HEK293 (cell line): ENCODE data around the gene TNNC2.

Source experiments
- CTCF ChIA-PET: fragments of 350-600 bp; formaldehyde crosslinking; extraction: SDS; loops from one replicate; lab custom pipeline; 2021; ENCODE audit warnings: antibody characterized with exemption; lab: Yijun Ruan, JAX
- POLR2A ChIA-PET: fragments of 300-600 bp; formaldehyde crosslinking; extraction: SDS; loops from one replicate; lab custom pipeline; 2020; ENCODE audit warnings: antibody characterized with exemption, inconsistent platforms; lab: Yijun Ruan, JAX
- H3K27ac ChIP-seq: fragments of 200-500 bp; sonication (Bioruptor generic); 2 replicates; pipeline ENCODE4 v1.5.1; 2014; ENCODE audit warnings: low read depth, low read length, control low read depth, inconsistent platforms; ENCODE audit errors: extremely low read depth
- H3K36me3 ChIP-seq, 2 experiments: fragments of 200-500 bp in 1 of 2; sonication (Bioruptor generic) in 1 of 2; 1 replicate in 1 of 2; 2 replicates in 1 of 2; pipeline ENCODE4 v1.5.1; 2014 to 2017; ENCODE audit warnings: inconsistent platforms in 2 of 2, low read length in 2 of 2; ENCODE audit not compliant: control insufficient read depth in 2 of 2, insufficient read depth in 1 of 2
- H3K4me1 ChIP-seq: fragments of 200-500 bp; sonication (Bioruptor generic); 2 replicates; pipeline ENCODE4 v1.5.1; 2014; ENCODE audit warnings: mild to moderate bottlenecking, low read length, inconsistent platforms; ENCODE audit not compliant: control insufficient read depth, insufficient read depth
- H3K4me3 ChIP-seq: 2 replicates; pipeline ENCODE4 v1.5.1; 2011; ENCODE audit warnings: low read depth, mild to moderate bottlenecking, control low read depth, low read length, moderate library complexity
- H3K9me3 ChIP-seq: fragments of 200-500 bp; sonication (Bioruptor generic); 2 replicates; pipeline ENCODE4 v1.5.1; 2014; ENCODE audit warnings: low read depth, low read length, inconsistent platforms; ENCODE audit not compliant: control insufficient read depth, insufficient read depth
- GLIS1 ChIP-seq: fragments of 450-650 bp; formaldehyde crosslinking; IDR thresholded peaks from 2 replicates; pipeline ENCODE4 v1.5.1; 2016; ENCODE audit warnings: missing biosample characterization, missing genetic modification characterization
- KLF8 ChIP-seq: fragments of 450-650 bp; formaldehyde crosslinking; IDR thresholded peaks from 2 replicates; pipeline ENCODE4 v1.5.1; 2016; ENCODE audit warnings: missing biosample characterization, missing genetic modification characterization
- MZF1 ChIP-seq: fragments of 450-650 bp; formaldehyde crosslinking; IDR thresholded peaks from 2 replicates; pipeline ENCODE4 v1.5.1; 2017; ENCODE audit warnings: missing biosample characterization, missing genetic modification characterization, borderline replicate concordance
- SCRT2 ChIP-seq: fragments of 450-650 bp; formaldehyde crosslinking; IDR thresholded peaks from 2 replicates; pipeline ENCODE4 v1.5.1; 2016; ENCODE audit warnings: missing biosample characterization, missing genetic modification characterization
- SP7 ChIP-seq: fragments of 450-650 bp; formaldehyde crosslinking; IDR thresholded peaks from 2 replicates; pipeline ENCODE4 v1.5.1; 2016; ENCODE audit warnings: missing biosample characterization, missing genetic modification characterization
- TCF7L2 ChIP-seq: IDR thresholded peaks from 2 replicates; pipeline ENCODE4 v1.6.1; 2011; ENCODE audit warnings: low read depth, mild to moderate bottlenecking, inconsistent platforms, low read length, moderate library complexity, borderline replicate concordance
- YY1 ChIP-seq: fragments of 450-650 bp; formaldehyde crosslinking; IDR thresholded peaks from 2 replicates; pipeline ENCODE4 v1.5.1; 2018; ENCODE audit warnings: missing biosample characterization, missing genetic modification characterization
- ZBTB20 ChIP-seq: fragments of 450-650 bp; formaldehyde crosslinking; IDR thresholded peaks from 2 replicates; pipeline ENCODE4 v1.5.1; 2016; ENCODE audit warnings: missing biosample characterization, missing genetic modification characterization
- ZNF133 ChIP-seq: fragments of 450-650 bp; formaldehyde crosslinking; IDR thresholded peaks from 2 replicates; pipeline ENCODE4 v1.5.1; 2016; ENCODE audit warnings: missing biosample characterization, missing genetic modification characterization
- ZNF140 ChIP-seq: fragments of 450-650 bp; formaldehyde crosslinking; IDR thresholded peaks from 2 replicates; pipeline ENCODE4 v1.5.1; 2016; ENCODE audit warnings: missing biosample characterization, missing genetic modification characterization
- ZNF202 ChIP-seq: fragments of 450-650 bp; formaldehyde crosslinking; IDR thresholded peaks from 2 replicates; pipeline ENCODE4 v1.5.1; 2016; ENCODE audit warnings: missing biosample characterization, missing genetic modification characterization, borderline replicate concordance
- ZNF248 ChIP-seq: fragments of 450-650 bp; formaldehyde crosslinking; IDR thresholded peaks from 2 replicates; pipeline ENCODE4 v1.5.1; 2017; ENCODE audit warnings: missing biosample characterization, missing genetic modification characterization
- ZNF341 ChIP-seq: fragments of 450-650 bp; formaldehyde crosslinking; IDR thresholded peaks from 2 replicates; pipeline ENCODE4; 2016; ENCODE audit warnings: low read depth, missing biosample characterization, missing genetic modification characterization
- ZNF433 ChIP-seq: fragments of 450-650 bp; formaldehyde crosslinking; IDR thresholded peaks from 2 replicates; pipeline ENCODE4 v1.5.1; 2016; ENCODE audit warnings: missing biosample characterization, missing genetic modification characterization, low read depth
- ZNF514 ChIP-seq: fragments of 450-650 bp; formaldehyde crosslinking; IDR thresholded peaks from 2 replicates; pipeline ENCODE4 v1.5.1; 2016; ENCODE audit warnings: missing biosample characterization, missing genetic modification characterization
- ZNF544 ChIP-seq: fragments of 450-650 bp; formaldehyde crosslinking; IDR thresholded peaks from 2 replicates; pipeline ENCODE4 v1.5.0; 2017; ENCODE audit warnings: missing biosample characterization, missing genetic modification characterization
- ZNF561 ChIP-seq: fragments of 450-650 bp; IDR thresholded peaks from 2 replicates; pipeline ENCODE4 v1.5.1; 2018; ENCODE audit warnings: missing biosample characterization, missing genetic modification characterization, borderline replicate concordance
- ZNF629 ChIP-seq: fragments of 450-650 bp; formaldehyde crosslinking; IDR thresholded peaks from 2 replicates; pipeline ENCODE4 v1.5.1; 2017; ENCODE audit warnings: missing biosample characterization, missing genetic modification characterization
- ZXDB ChIP-seq: fragments of 450-650 bp; formaldehyde crosslinking; IDR thresholded peaks from 2 replicates; pipeline ENCODE4 v1.5.1; 2016; ENCODE audit warnings: missing biosample characterization, missing genetic modification characterization
- TF ChIP-seq, protein P1 (sequence below): fragments of 450-650 bp; formaldehyde crosslinking; IDR thresholded peaks from 2 replicates; pipeline ENCODE4 v1.5.1; 2016; ENCODE audit warnings: missing biosample characterization, missing genetic modification characterization, low read depth
- TF ChIP-seq, protein P2 (sequence below): fragments of 450-650 bp; formaldehyde crosslinking; IDR thresholded peaks from 2 replicates; pipeline ENCODE4 v1.5.1; 2016; ENCODE audit warnings: missing biosample characterization, missing genetic modification characterization
- TF ChIP-seq, protein P3 (sequence below): fragments of 450-650 bp; formaldehyde crosslinking; IDR thresholded peaks from 2 replicates; pipeline ENCODE4 v1.5.1; 2017; ENCODE audit warnings: missing biosample characterization, missing genetic modification characterization
- TF ChIP-seq, protein P4 (sequence below): fragments of 450-650 bp; formaldehyde crosslinking; IDR thresholded peaks from 2 replicates; pipeline ENCODE4 v1.5.1; 2016; ENCODE audit warnings: missing biosample characterization, missing genetic modification characterization

The TNNC2 gene

DNA sequence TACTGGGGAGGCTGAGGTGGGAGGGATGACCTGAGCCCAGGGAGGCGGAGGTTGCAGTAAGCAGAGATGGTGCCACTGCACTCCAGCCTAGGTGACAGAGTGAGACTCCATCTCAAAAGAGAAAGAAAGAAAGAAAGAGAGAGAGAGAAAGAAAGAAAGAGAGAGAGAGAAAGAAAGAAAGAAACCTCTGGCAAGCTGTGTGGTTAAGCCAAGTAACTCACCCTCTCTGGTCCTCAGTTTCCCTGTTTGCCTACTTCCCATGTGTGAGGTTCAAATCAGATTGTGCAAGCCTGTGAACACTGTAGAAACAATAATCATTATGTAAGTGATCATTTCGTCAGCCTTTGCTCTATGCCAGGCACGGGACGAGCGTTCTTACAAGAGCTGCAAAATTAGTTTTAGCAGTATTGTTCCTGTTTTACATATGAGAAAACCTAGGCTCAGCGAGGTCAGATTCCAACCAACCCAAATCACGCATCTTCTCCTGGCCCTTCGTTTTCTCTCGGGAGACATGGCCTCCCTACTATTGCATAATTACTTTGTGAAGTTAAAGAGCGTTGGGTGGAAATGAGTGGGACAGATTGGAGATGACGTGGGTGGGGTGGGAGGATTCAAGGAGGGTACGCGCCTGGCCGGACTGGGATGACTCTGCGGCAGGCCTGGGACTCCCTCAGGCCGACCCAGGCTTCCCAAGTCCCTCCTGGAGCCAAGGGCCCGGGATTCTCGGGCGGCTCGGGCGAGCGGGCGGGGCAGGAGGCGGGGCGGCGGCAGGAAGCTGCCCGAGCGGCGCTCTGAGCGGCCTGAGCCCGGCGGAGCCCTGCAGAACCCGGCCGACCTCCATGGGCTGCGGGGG is 6.1 kb upstream of the TNNC2 start, which contains the start of gene SNX21 (continued):
- TF ChIP-seq TCF7L2 (no peak), ZBTB20 (peak; percentile 76; the same call in 1 of the 2 replicates), MZF1 (tag by site-specific recombination) (no peak), SCRT2 (tag by site-specific recombination) (no peak), YY1 (tag by site-specific recombination) (no peak), ZNF248 (tag by site-specific recombination) (no peak), ZNF202 (no peak), ZXDB (tag by site-specific recombination) (peak; percentile 34; the same call in 1 of the 2 replicates), ZNF140 (tag by site-specific recombination) (no peak), ZNF561 (no peak), KLF8 (no peak), ZNF629 (peak; percentile 59), SP7 (tag by site-specific recombination) (0 out of 2 replicates have a peak, but pooled peaks have one; percentile 16), ZNF514 (tag by site-specific recombination) (no peak), ZNF341 (tag by site-specific recombination) (no peak)
- TF ChIP-seq, protein P1, sequence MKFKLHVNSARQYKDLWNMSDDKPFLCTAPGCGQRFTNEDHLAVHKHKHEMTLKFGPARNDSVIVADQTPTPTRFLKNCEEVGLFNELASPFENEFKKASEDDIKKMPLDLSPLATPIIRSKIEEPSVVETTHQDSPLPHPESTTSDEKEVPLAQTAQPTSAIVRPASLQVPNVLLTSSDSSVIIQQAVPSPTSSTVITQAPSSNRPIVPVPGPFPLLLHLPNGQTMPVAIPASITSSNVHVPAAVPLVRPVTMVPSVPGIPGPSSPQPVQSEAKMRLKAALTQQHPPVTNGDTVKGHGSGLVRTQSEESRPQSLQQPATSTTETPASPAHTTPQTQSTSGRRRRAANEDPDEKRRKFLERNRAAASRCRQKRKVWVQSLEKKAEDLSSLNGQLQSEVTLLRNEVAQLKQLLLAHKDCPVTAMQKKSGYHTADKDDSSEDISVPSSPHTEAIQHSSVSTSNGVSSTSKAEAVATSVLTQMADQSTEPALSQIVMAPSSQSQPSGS = peak; percentile 81
- TF ChIP-seq, protein P2, sequence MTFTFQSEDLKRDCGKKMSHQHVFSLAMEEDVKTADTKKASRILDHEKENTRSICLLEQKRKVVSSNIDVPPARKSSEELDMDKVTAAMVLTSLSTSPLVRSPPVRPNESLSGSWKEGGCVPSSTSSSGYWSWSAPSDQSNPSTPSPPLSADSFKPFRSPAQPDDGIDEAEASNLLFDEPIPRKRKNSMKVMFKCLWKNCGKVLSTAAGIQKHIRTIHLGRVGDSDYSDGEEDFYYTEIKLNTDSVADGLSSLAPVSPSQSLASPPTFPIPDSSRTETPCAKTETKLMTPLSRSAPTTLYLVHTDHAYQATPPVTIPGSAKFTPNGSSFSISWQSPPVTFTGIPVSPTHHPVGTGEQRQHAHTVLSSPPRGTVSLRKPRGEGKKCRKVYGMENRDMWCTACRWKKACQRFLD (tag by site-specific recombination) = no peak
- TF ChIP-seq, protein P3, sequence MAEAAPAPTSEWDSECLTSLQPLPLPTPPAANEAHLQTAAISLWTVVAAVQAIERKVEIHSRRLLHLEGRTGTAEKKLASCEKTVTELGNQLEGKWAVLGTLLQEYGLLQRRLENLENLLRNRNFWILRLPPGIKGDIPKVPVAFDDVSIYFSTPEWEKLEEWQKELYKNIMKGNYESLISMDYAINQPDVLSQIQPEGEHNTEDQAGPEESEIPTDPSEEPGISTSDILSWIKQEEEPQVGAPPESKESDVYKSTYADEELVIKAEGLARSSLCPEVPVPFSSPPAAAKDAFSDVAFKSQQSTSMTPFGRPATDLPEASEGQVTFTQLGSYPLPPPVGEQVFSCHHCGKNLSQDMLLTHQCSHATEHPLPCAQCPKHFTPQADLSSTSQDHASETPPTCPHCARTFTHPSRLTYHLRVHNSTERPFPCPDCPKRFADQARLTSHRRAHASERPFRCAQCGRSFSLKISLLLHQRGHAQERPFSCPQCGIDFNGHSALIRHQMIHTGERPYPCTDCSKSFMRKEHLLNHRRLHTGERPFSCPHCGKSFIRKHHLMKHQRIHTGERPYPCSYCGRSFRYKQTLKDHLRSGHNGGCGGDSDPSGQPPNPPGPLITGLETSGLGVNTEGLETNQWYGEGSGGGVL (tag by site-specific recombination) = no peak; the same call in 1 of the 2 replicates

DNA sequence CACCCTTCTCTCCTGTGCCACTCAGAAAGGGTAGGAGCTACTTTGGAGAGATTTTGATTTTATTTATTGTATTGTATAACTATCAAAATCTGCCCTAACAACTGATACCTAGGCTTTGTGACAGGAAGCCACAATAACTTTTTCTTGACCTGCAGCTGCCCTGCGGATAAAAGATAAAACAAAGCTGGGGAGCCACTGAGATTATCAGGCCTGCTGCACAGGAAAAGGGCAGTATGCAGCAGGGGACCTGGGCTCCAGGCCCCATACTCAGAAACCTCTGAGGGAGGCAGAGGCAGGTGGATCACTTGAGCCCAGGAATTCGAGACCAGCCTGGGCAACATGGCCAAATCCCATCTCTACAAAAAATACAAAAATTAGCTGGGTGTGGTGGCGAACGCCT is 5.5 kb upstream of the TNNC2 start:
- Histone ChIP-seq H3K9me3 (no peaks in the 10 kb centered on the region), H3K4me1 (no peaks in the 10 kb centered on the region; the same call in 1 of the 2 replicates), H3K4me3 (no peak overlapping the region), H3K27ac (no peak overlapping the region), H3K36me3 (peaks cover 0 to 8% of the 10 kb centered on the region in 2 experiments; a peak in 1 of 3 replicates)
- ChIA-PET CTCF (interaction anchor here (0.6 to 1.0 kb wide), 3 partner anchors 8 to 105 kb away, joined by 4 to 5 read pairs (median 4); no protein-coding TSS in a partner anchor), POLR2A (interaction anchor here (1.2 to 1.4 kb wide), 2 partner anchors 48 to 73 kb away, joined by 3 to 4 read pairs; partner anchors contain the start of gene ZSWIM1)
- no peak for TF ChIP-seq ZNF133 (tag by site-specific recombination)
- TF ChIP-seq ZNF433 (tag by site-specific recombination) = no peak
- TF ChIP-seq, protein P2 (tag by site-specific recombination) = no peak
- TF ChIP-seq, protein P4, sequence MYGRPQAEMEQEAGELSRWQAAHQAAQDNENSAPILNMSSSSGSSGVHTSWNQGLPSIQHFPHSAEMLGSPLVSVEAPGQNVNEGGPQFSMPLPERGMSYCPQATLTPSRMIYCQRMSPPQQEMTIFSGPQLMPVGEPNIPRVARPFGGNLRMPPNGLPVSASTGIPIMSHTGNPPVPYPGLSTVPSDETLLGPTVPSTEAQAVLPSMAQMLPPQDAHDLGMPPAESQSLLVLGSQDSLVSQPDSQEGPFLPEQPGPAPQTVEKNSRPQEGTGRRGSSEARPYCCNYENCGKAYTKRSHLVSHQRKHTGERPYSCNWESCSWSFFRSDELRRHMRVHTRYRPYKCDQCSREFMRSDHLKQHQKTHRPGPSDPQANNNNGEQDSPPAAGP = no peak
- TF ChIP-seq GLIS1 (tag by site-specific recombination) = peak; percentile 80
- TF ChIP-seq ZNF544 (tag by site-specific recombination) = no peak
- TF ChIP-seq, all 188 proteins: peak for 1
